DND-41 (cell line): Measurements from ENCODE around the gene SUMO2.

Experiments
- CTCF ChIP-seq: IDR thresholded peaks from 2 replicates; pipeline ENCODE4 v1.5.1; 2012; ENCODE audit warnings: borderline replicate concordance, low read length, moderate library complexity, mild to moderate bottlenecking; ENCODE audit not compliant: poor library complexity, severe bottlenecking; ENCODE audit errors: extremely low read depth
- EZH2 ChIP-seq: IDR thresholded peaks from 3 replicates; pipeline ENCODE4 v1.6.1; 2012; ENCODE audit warnings: borderline replicate concordance, low read depth, mild to moderate bottlenecking, moderate library complexity, low read length, inconsistent platforms; ENCODE audit not compliant: severe bottlenecking

GRCh38 chr17:75118307-75118706 is 64.5 kb downstream of the SUMO2 start:
- TF ChIP-seq CTCF (no peak), EZH2 (no peak)
